Peyer's patch (tissue), 4 donors: ENCODE results near the gene MAP2K7. TPM values are rescaled to one million over a fixed set of nuclear protein-coding genes. Genes with fewer than 3 reads are reported as not detected.
A peak's percentile ranks its signal among the peaks of the same experiment; 100 is the strongest.

Experiments
- DNase-seq, 3 donors: peaks; one replicate each; pipeline ENCODE4 v3.0.0-alpha.2; 2017 to 2019
- H3K27ac ChIP-seq, 4 donors: fragments of 200-600 bp; sonication (generic); one replicate each; pipeline ENCODE4 v1.5.1; 2016 to 2019
- H3K27me3 ChIP-seq, 2 donors: fragments of 200-600 bp; sonication (generic); one replicate each; pipeline ENCODE4 v1.5.1; 2019
- H3K36me3 ChIP-seq, 3 donors: fragments of 200-600 bp; sonication (generic); one replicate each; pipeline ENCODE4 v1.5.1; 2016 to 2019
- H3K4me1 ChIP-seq, 4 donors: fragments of 200-600 bp; sonication (generic); one replicate each; pipeline ENCODE4 v1.5.1; 2016 to 2019
- H3K4me3 ChIP-seq, 4 donors: fragments of 200-600 bp; sonication (generic); 1 replicate in 3 of 4; 2 replicates in 1 of 4; pipeline ENCODE4 v1.5.1; 2016 to 2019; ENCODE audit warnings: mild to moderate bottlenecking in 1 of 4
- H3K9me3 ChIP-seq, 4 donors: fragments of 200-600 bp; sonication (generic); one replicate each; pipeline ENCODE4 v1.5.1; 2016 to 2019; ENCODE audit warnings: mild to moderate bottlenecking in 1 of 4
- CTCF ChIP-seq, 6 experiments: fragments of 450-650 bp in 4 of 6; fragments of 200-600 bp in 2 of 6; sonication (generic) in 1 of 6; IDR thresholded peaks; one replicate each; pipeline ENCODE4 v1.5.1; 2017 to 2019; ENCODE audit warnings: antibody characterized with exemption in 6 of 6, mild to moderate bottlenecking in 3 of 6, moderate library complexity in 1 of 6
- POLR2A ChIP-seq, 2 donors: fragments of 450-650 bp; IDR thresholded peaks; one replicate each; pipeline ENCODE4 v1.5.1; 2017; ENCODE audit warnings: antibody characterized with exemption in 2 of 2, mild to moderate bottlenecking in 2 of 2, moderate library complexity in 2 of 2
- total RNA-seq, 4 donors: library from RNA; depleted of rRNA; stranded (reverse); fragments of >200 nt; gene quantifications; one replicate each; pipeline ENCODE4 v1.1.0, GENCODE V29; 2016

The MAP2K7 gene
- total RNA-seq, 4 donors from 2014 or later = 16.6 to 39.3 (median 35.0) TPM

GRCh38 chr19:7862413-7862951, 41.2 kb upstream of the MAP2K7 start:
- H3K4me3 ChIP-seq = peak overlapping the region; percentile 4 to 46 (median 35)
- no peaks in the 10 kb centered on the region for H3K27me3 ChIP-seq
- no peaks in the 10 kb centered on the region for H3K9me3 ChIP-seq
- TF ChIP-seq POLR2A (IDR thresholded peaks at IDR 0.05) (no peak), CTCF (IDR thresholded peaks at IDR 0.05) (no peak)
- no peak overlapping the region for H3K27ac ChIP-seq
- H3K36me3 ChIP-seq = no peaks in the 10 kb centered on the region
- DNase-seq = peak; percentile 67 to 88 (median 84)
- H3K4me1 ChIP-seq = peaks cover 0 to 23% (median 12%) of the 10 kb centered on the region in 4 donors

GRCh38 chr19:7863157-7863970, 40.3 kb upstream of the MAP2K7 start:
- Histone ChIP-seq H3K36me3 (no peaks in the 10 kb centered on the region), H3K4me1 (peaks cover 2 to 24% (median 13%) of the 10 kb centered on the region in 4 donors), H3K27me3 (no peaks in the 10 kb centered on the region), H3K4me3 (peak overlapping the region in 2 of 4 donors; percentile 28 to 42), H3K9me3 (no peaks in the 10 kb centered on the region), H3K27ac (no peak overlapping the region)
- peak in 1 of 3 donors; percentile 52 for DNase-seq
- TF ChIP-seq POLR2A (IDR thresholded peaks at IDR 0.05) (no peak), CTCF (IDR thresholded peaks at IDR 0.05) (no peak)

- peak in 1 of 3 donors; percentile 37 for DNase-seq
- no peaks in the 10 kb centered on the region for H3K27me3 ChIP-seq
- H3K27ac ChIP-seq = no peak overlapping the region
These were observed 39.5 kb upstream of the MAP2K7 start for GRCh38 chr19:7863971-7864689.

GRCh38 chr19:7864690-7865074, 39.0 kb upstream of the MAP2K7 start:
- H3K27me3 ChIP-seq = no peaks in the 10 kb centered on the region

More at GRCh38 chr19:7863971-7864689, 39.5 kb upstream of the MAP2K7 start:
- TF ChIP-seq POLR2A (IDR thresholded peaks at IDR 0.05) (no peak), CTCF (IDR thresholded peaks at IDR 0.05) (no peak)
- Histone ChIP-seq H3K9me3 (no peaks in the 10 kb centered on the region), H3K36me3 (no peaks in the 10 kb centered on the region), H3K4me1 (peaks cover 5 to 32% (median 20%) of the 10 kb centered on the region in 4 donors), H3K4me3 (no peak overlapping the region)

More at GRCh38 chr19:7864690-7865074, 39.0 kb upstream of the MAP2K7 start:
- peaks cover 5 to 37% (median 23%) of the 10 kb centered on the region in 4 donors for H3K4me1 ChIP-seq
- H3K36me3 ChIP-seq = no peaks in the 10 kb centered on the region
- no peak for DNase-seq
- H3K4me3 ChIP-seq = no peak overlapping the region
- no peaks in the 10 kb centered on the region for H3K9me3 ChIP-seq
- TF ChIP-seq POLR2A (IDR thresholded peaks at IDR 0.05) (no peak), CTCF (IDR thresholded peaks at IDR 0.05) (no peak)
- no peak overlapping the region for H3K27ac ChIP-seq
